Fibroblast of peridontal ligament (primary cell): ENCODE results near the gene LDHD.
A peak's percentile ranks its signal among the peaks of the same experiment; 100 is the strongest.
"Not testable (repeated sequence)": the region's sequence is repeated elsewhere in the genome, so short reads cannot be mapped to it uniquely, and the experiment has no call there.

Source experiments
- DNase-seq: peaks from one replicate; pipeline ENCODE4 v3.0.0-alpha.2; 2010; ENCODE audit errors: extremely low read depth

LDHD gene

DNA sequence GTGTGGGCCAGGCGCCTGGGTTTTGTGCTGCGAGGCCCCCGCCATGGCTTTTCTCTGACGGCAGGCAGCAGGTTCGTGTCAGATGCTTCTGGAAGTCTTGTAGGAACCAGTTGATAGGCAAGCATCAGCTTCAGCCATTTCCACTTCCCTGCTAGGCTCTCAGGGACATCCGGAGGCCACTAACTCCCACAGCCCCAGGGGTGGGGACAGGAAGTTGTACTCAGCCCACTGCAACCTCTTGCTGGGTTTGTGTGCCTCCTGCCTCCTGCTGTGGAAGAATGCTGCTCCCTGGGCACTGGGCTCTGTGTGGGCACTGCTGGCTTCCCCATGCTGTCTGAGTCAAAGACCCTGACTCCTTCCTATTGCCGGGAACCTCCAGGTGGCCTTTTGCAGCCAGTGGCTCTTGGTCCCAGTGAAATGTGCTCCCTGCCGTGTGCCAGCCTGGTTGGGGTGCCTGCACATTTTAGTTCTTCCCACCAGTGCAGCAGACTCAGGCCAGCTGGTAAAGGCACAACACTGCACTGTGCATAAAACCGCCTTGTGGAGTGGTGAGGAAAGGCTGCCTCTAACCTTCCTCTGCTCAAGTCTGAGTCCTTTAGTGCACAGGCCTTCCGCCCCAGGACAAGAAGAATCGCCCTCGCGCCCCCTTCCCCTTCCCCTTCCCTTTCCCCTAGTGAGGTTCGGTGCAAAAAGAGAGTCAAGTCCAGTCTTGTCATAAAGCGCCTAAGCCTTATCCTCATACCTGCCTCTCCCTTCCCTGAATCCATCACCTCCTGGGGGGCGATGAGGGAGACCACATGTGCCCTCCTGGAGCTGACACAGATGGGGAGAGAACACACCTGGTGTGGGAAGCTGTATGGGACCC lies 16.6 kb downstream of the LDHD start:
- DNase-seq, result no peak

DNA sequence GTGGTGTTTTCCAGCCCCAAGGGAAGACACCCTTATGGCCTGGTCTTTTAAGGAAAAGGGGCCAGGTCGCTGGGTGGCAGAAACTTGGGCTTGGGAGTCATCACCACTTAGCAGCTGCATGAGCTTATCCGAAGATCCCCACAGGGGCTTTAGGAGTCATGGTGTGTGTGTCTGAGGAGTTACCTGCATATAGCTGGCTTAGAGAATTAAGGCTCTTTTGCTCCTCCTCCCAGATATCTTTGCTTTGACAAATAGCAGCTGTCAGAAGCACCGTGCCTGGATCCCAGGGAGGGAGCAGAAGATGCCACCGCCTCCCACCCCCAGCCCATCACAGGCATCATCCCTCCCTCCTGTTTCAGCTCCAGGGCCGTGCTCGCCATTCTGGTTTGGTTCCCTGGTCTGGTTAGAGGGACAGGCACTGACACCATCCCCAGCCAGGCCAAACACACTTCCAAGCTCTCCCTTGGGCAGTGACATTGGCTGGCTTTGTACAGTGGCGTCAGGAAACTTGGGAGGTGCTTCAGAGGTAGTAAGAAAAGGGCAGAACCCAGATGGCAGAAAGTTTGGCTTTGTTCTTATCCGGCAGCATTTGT lies 17.4 kb downstream of the LDHD start:
- no peak for DNase-seq

DNA sequence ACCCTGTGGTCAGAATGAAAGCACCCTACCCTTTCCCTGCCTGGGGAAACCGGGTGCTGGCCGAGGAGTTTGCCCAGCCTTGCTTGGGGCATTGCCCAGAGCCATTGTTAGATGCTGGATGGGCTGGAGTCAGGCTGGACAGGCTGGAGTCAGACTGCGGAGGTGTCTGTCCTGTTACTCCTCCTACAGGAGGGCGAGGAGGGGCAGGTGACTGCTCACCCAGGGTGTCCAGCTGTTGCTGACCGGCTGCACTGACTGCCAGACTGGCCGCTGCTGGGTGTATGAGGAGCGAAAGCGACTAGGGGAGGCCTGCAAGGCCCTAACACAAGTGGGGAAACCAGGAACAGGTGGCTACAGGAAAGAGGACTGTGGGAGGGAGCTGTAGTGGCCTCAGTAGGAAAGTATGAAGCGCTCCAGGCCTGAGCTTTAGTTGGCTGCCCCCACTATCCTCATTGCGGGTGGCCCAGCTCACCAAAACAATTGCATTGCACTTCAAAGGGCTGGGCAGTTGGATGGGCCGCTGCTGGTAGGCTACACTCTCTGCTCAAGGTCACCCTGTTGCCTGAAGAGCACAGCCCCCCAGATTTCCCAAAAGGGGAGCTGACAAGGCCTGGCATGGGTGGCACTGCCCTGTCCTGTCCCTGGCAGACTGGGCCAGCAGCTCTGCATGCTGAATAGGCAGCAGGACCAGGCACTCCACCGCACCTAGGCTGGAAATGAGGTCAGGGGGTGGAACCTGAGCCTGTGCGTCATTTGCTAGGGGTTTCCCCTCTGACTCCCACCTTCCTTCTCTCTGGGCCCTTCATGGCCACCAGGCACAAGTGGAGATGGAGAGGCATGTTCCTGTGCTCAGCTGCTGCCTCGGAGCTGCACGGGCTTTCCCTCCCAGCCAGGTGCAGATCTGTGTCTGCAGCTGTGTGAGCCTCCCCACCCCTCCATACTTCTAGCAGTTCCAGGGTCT lies 18.4 kb downstream of the LDHD start:
- DNase-seq, result no peak

DNA sequence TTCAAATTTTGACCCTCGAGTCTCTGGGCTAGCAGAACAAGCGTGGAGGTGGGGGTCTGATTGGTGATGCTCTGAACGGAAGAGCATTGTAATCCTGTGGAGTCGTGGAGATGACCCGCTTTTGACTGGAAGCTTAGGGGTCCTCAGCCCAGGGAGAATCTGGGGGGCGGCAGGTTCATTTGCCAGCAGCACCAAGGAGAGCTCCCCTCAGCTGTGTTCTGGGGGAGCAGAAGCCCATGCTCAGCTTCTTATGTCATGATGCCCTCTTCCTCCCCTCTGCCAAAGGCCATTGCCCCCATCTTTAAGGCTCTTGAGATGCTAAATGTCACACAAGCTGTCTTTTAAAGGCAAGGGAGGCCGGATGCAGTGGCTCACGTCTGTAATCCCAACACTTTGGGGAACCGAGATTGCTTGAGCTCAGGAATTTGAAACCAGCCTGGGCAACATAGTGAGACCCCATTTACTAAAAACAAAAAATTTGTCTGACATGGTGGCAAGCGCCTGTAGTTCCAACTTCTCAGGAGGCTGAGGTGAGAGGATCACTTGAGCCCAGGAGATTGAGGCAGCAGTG lies 19.3 kb downstream of the LDHD start:
- no peak for DNase-seq

DNA sequence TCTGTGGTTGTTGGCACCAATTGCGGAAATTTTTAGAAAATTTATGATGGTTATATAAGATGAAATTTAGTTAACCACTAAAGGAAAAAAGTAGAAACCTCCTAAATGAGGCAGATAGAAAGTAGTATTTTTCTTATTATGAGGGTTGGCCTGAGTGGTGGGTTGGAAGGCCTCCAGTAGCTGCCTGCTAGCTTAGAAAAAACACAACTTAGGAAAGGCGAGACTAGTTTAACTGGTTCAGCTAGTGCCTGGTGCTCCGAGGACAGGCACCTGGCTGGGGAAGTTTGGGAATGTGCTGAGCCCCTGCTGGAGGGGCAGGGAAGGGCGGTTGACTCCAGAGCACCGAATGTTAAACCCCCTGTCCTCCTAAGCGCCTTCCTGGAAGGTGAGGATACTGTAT lies 19.9 kb downstream of the LDHD start:
- peak; percentile 64 for DNase-seq

DNA sequence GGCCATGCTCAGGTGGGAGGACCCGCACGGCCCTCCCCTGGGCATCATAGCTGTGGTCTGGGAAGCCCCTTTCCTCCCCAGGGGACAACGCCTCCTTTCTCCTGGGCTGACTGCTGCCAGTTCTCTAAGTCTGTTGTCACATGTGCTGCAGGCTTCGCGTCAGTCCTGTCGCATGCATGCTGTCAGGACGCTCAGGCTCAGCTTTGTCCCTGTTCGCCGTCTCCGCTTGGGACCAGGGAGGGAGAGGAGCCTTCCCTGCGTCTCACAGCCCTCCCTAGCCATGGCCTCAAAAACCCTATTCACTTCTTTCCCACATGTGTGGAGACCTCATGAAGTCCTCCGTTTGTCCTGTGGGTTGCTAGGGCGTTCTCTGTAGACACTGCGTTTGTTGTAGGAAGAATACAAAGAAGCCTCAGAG lies 21.4 kb downstream of the LDHD start:
- DNase-seq, result no peak

DNA sequence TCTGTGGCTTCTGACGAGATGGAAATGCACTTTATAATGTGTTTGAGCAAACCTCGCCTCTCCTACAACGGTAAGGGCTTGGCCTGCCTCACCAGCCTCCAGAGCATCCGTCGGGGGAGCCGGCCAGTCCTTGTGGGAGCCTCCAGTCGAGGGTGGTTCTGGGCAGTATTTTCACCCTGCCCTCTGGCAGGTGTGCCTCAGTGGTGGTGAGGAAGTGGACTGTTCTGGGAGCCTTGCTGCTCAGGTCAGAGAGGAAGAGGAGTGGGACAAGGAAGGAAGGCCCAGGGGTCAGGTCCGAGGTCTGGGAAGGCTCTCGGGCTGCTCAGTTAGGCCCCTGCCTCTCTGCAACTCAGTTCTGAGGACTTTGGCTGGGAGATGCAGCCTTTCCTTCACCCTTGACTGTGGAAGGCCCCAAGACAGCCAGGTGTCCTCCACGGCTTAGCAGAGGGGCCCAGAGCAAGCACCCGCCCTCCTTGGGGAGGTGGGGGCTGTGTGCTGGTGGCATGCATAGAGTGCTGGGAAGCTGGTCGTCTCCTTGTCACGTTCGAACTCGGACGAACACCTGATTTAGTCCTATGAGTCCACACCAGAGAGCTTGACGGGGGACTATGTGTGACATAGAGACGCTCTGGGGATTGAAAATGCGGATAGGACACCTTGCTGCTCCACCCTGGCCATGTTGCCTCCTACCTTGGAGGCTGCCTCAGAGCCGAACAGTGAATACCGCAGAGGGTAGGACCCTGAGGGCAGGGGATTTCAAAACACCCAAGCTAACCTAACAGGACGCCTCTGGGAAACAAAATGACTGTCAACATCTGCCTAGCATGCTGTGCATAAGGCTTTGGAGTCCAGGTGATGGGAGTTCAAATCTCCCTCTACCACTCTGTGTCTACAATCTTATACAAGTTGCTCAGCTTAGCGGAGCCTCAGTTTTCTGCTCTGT lies 22.7 kb downstream of the LDHD start:
- DNase-seq, result no peak

DNA sequence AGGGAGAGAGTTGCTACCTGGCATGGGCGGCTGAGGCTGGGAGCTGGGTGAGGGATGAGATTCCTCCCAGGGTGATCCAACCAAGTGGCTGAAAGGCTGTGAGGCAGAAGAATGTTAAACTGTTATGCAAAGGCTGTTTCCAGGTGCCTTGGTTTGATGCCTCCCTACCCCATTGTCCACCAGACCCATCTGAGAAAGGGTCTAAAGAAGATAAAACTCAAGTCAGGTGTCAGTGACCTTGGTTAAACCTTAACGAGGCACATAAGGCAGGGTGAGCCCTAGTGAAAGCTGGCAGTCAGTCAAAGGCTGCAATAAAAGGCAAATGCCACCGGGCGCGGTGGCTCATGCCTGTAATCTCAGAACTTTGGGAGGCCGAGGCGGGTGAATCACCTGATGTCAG lies 23.8 kb downstream of the LDHD start:
- no peak for DNase-seq

DNA sequence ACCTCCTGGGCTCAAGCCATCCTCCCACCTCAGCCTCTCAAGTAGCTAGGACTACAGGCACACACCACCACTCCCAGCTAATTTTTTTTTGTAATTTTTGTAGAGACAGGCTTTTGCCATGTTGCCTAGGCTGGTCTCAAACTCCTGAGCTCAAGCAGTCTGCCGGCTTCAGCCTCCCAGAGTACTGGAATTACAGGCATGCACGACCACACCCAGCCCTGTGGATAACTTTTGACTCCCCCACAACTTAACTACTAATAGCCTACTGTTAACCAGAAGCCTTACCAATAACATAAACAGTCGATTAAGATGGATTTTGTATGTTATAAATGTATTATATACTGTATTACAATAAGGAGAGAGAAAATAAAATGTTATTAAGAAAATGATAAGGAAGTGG lies 25.0 kb downstream of the LDHD start:
- not testable (repeated sequence) for DNase-seq

DNA sequence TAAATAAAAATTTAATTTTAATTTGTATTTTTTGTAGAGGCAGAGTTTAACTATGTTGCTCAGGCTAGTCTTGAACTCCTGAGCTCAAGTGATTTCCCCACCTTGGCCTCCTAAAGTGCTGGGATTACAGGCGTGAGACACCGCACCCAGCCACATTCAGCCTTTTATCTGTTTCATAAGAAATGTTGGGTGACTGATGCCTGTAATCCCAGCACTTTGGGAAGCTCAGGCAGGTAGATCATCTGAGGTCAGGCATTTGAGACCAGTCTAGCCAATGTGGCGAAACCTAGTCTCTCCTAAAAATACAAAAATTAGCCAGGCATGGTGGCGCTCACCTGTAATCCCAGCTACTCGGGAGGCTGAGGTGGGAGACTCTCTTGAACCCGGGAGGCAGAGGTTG lies 25.7 kb downstream of the LDHD start:
- not testable (repeated sequence) for DNase-seq

DNA sequence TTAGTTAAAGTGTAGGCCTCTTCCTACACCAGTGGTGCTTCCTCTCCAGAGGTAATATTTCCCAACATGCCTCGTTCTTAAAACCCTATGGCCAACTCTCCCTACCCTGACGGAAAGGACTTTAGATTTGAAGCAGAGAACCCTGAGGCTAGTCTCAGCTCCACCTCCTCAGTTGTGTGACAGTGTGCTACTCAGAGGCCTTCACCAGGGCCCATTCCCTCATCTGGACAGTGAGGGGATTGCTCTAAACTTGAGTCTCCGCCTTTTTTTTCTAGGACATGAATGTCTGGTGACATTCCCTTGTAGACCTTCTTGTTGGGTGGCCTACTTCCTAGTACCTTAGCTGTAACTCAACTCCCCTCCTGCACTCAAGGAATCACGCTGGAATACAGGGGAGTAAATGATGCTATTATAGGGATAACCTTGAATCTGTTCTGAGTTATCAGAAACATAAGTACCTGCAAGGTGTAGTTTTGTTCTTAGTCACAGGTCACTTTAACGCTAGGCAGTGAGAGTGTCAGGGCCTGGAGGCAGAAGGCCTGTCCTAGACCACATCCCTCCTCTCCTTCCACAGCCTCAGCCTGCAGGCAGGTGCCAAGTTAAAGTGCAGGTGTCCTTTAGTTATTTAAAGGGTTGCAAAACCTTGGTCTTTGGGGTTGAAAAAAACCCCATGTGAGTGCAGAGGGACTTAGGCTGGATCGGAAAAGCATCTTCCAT lies 26.9 kb downstream of the LDHD start:
- no peak for DNase-seq

DNA sequence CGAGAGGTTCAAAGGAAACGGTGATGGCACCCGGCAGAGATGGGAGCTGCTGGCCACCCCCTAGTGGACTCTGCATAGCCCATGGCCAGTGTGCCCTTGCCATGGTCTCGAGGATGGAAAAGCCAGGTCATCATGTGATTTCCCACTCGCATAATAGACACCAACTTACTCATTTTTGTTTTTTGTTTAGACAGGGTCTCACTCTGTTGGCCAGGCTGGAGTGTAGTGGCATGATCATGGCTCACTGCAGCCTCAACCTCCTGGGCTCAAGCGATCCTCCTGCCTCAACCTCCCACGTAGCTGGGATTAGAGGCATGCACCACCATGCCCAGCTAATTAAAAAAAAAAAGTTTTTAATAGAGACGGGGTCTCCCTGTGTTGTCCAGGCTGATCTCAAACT lies 27.6 kb downstream of the LDHD start:
- DNase-seq, result no peak

DNA sequence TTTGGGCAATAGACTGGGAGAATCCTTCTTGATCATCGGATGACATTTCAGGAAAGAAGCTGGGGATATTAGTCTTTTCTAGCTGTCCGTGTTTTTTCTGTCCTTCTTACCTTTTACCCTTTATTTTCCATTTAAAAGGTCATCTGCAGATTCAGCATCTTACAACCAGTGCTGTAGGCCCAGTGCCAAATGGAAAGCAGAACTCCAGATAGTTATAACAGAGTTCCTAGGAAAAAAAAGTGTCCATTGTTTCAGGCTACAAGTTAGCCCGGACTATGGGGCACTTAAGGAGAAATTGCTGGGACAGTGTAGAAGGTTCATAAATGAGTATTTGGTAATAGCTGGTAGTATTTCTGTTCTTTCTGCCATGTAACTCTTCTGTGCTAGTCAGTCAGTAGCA lies 28.4 kb downstream of the LDHD start:
- no peak for DNase-seq

DNA sequence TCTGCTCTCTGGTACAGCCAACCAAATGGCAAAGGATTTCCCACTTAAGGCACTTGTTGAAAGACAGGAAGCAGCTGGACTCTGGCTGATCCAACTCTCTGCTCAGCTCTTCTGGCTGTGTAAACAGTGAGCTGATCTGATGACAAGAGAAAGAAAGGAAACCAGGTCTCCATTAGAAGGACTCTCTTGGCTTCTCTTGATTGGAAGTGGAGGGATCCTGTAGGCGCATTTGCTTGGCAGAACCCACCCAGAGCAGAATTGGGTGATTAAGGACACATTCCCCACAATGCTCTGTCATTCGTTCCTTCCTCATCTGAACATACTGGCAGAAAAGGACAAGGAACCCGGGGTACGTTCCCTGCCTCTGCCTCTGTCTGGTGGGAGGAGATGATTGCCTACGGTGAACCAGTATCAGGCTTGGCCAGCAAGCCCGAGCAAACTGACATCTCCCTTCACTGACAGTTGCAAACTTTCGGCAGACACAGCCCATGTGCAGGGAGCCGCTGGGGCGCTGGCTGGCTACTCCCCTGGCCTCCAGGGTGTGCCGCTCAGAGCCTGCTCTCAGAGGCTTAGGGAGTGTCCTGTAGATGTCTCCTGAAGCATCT lies 29.1 kb downstream of the LDHD start:
- DNase-seq, result peak; percentile 45

DNA sequence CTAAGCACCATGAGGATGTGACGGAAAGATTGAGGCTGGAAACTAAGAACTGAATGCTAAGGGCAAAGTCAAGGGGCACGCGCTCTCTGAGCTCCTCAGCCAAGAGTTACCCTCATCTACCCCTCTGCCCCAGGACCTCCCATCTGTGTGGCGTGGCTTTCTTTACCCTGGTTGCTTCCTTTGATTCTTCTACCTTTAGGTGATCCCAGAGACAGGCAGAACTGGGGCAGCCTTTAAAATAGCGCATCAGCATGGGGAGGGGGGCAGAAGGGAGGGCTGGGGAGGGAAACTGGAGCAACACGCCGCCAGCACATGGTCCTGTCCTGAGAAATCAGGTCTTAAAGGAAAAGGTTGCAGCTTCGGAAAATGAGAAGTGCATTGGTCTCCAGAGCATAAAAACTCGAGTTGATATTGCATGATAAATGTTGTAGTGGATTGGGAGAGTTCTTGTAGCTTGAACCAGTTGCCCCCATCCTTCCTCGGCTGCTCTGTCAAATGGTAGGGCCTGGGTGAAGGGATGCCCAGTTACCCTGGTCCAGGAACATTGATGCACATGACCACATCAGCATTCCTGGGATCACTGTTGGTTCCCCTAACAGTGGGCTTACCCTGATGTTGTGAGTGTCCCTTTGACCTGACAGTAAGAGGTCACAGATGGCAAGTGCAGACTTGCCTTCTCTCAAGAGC lies 29.7 kb downstream of the LDHD start:
- DNase-seq, result no peak

DNA sequence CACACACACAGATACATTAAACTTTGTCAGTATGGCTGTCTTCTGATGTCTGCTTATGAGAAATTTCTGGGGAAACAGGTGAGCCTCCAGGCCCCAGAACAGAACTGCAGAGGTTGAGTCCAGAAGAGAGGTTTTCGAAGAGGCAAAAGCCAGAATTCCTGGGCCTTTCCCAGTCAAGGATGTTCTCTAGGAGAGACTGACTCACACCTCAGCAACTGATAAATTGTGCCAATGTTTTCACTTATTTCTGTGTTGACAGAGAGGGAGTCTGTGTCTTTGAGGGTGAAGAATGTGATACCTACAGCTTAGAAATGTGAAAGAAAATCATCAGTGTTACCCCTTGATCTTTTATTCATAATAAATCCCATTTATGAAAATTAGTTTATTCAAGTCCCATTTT lies 30.3 kb downstream of the LDHD start:
- no peak for DNase-seq

DNA sequence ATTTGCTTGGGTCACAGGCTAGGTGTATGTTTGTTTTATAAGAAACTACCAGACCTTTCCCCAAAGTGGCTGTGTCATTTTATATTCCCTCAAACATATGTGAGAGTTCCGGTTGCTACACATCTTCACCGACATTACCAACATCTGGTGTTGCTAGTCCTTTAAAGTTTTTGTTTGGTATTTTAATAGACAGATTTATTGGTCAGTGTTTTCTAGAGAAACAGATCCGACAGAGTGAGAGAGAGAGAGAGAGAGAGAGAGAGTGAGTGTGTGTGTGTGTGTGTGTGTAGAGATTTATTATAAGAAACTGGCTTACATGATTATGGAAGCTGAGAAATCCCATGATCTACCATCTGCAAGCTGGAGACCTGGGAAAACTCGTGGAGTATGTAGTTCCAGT lies 31.0 kb downstream of the LDHD start:
- no peak for DNase-seq

DNA sequence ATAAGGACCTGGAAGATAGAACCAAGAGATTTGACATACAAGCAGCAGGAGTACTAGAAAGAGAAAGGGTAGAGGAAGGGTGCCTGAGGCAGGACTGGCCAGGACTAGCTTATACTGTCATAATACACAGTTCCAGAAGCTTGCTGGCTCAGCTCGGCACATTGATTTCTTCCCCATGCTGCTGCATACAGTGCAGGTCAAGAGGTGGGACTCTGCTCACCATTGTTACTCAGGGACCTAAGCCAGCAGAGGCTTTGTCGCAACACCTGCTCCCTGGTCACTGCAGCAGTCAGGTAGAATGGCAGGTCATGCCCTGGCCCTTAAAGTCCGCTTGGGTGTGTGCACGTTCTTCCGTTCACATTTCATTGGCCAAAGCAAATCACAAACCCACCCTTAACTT lies 32.8 kb downstream of the LDHD start:
- DNase-seq, result no peak

DNA sequence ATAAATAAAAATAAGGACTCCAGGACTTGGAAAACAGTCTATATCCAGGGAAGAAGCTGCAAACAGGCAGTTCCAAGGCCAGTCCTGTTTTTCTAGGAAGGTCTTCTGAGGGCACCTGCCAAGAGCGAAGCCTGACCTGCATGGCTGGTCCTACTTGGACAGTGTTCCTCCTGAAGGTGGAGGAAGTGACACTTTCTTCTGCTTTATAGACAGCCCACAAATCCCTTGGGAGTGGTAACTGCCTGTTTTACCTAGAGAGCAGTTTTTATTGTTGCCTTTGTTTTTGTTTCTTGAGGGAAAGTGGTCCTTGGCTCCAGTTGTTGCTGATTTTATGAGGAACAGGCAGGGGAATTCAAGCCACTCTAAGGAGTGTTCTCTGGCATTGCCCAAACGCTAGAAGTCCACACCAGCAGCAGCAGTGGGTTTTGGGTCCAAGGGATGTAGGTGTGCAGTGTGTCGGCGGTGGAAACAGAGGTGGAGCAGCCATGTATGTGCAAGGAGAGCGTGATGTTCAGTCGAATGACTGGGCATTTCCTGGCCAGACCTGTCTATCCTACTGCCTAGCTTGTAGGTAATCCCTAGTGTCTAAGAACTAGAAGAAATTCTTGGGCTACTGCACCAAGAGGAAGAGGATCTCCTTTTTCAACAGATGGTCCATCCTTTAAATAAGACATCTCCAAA lies 35.3 kb downstream of the LDHD start:
- DNase-seq, result no peak
